ENCODE measurements around the gene HSD17B14. TPM values are rescaled to one million over a fixed set of nuclear protein-coding genes. Genes with fewer than 3 reads are reported as not detected.

The HSD17B14 gene
- total RNA-seq, 2 donors from 2014 or later: 43.0 to 81.0 TPM

DNA sequence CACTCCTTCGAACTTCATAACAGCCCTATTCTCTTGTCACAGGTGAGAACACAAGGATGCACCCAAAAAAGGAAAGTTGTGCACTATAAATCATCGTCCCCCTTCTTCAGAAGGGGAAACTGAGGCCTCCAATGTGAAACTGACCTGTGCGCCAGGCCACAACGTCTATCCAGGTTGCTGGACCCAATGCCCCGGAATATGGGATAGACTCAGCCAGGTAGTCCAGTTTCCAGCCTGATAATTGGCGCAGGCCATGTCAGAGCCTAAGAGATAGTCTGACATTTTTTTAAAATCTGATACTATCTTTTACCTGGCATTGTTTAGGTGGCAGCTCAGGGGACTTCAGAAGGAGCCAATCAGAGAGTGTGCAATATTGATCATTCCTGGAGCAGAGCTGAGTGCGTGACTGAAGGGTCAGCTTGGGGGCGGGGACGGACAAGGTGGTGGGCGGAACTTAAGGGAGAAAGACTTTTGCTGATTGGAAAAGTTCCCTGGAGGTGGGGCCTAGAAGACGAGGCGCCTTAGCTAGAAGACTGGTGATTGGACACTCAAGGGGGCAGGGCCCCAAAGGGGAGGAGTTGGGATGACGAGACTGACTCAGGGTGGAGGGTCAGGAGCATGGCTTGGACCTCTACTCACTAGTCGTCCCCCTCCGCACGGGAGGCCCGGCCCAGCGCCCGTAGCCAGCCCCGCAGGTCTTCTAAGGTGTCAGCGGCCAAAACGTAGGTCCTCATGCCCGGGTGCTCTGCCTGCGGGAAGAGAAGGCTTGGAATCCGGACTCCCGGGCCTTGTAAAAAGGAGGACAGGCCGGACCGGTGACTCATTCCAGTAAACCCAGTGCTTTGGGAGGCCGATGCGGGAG is 23.7 kb upstream of the HSD17B14 start:
- no peak overlapping the region for H3K4me3 Mint-ChIP-seq
- H3K27me3 Mint-ChIP-seq (ENCODE audit: insufficient read depth): no peaks in the 10 kb centered on the region
- peaks cover 5% of the 10 kb centered on the region for H3K4me1 Mint-ChIP-seq
- Histone ChIP-seq H3K27ac (ENCODE audit: low read depth, low read length) (no peak overlapping the region), H3K4me3 (ENCODE audit: low read length) (no peak overlapping the region), H3K9me3 (ENCODE audit: control insufficient read depth, low read length) (no peaks in the 10 kb centered on the region), H3K27me3 (ENCODE audit: control insufficient read depth, insufficient read depth, low read length, poor library complexity, severe bottlenecking) (no peaks in the 10 kb centered on the region), H3K4me1 (ENCODE audit: control insufficient read depth, insufficient read depth, low read length) (peaks cover 7% of the 10 kb centered on the region), H3K9ac (ENCODE audit: extremely low read depth, low read length, poor library complexity, severe bottlenecking) (no peak overlapping the region), H3K36me3 (ENCODE audit: control insufficient read depth, insufficient read depth, low read length) (no peaks in the 10 kb centered on the region)
- H3K27ac Mint-ChIP-seq: no peak overlapping the region
- TF ChIP-seq, protein P1, sequence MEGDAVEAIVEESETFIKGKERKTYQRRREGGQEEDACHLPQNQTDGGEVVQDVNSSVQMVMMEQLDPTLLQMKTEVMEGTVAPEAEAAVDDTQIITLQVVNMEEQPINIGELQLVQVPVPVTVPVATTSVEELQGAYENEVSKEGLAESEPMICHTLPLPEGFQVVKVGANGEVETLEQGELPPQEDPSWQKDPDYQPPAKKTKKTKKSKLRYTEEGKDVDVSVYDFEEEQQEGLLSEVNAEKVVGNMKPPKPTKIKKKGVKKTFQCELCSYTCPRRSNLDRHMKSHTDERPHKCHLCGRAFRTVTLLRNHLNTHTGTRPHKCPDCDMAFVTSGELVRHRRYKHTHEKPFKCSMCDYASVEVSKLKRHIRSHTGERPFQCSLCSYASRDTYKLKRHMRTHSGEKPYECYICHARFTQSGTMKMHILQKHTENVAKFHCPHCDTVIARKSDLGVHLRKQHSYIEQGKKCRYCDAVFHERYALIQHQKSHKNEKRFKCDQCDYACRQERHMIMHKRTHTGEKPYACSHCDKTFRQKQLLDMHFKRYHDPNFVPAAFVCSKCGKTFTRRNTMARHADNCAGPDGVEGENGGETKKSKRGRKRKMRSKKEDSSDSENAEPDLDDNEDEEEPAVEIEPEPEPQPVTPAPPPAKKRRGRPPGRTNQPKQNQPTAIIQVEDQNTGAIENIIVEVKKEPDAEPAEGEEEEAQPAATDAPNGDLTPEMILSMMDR (conservative IDR thresholded peaks at IDR 0.05): no peak
- 93 to 95% methylated on average over 27 to 30 of the region's 30 CpGs for WGBS, 2 experiments (ENCODE audit: insufficient coverage in 1 of 2, insufficient read length in 1 of 2)
- peaks cover 3% of the 10 kb centered on the region for H3K36me3 Mint-ChIP-seq (ENCODE audit: low read depth)
- peak; percentile 84 for DNase-seq
- no peaks in the 10 kb centered on the region for H3K9me3 Mint-ChIP-seq

DNA sequence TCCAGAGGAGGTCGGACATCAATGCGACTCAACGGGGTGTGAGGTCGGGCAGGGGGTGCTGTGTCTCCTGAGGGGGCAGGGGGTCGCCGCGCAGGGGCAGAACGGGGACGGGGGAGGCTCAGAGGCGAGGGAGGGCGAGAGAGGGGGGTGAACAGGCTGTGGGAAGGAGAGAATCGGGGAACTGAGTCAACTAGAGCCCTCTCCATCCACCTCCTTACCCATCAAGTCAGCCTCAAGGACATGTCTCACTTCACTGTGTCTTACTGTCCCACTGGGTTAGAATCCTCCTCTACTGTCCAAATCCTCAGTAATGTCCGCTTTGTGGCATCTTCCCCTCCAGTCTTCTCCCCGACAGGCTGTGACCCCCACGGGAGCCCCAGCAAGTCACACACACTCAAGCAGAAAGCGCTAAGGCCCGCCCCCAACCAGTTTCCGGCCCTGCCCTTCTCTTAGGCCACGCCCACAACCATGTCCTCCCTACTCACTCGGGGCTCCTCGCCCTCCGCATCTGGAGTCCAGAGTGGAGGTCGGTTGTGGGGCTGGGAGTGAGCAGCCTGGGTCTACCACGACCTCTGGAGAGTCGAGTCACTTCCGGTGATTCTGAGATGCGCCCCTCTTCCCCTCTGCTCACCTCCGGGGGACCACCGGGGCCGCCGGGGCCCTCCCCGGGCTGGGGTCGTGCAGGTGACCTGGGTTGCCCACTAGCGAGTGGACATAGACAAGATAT is 22.9 kb upstream of the HSD17B14 start:
- peak overlapping the region; percentile 39 for H3K27ac Mint-ChIP-seq
- no peaks in the 10 kb centered on the region for H3K36me3 ChIP-seq (ENCODE audit: control insufficient read depth, insufficient read depth, low read length)
- H3K4me1 ChIP-seq (ENCODE audit: control insufficient read depth, insufficient read depth, low read length): peaks cover 7% of the 10 kb centered on the region
- TF ChIP-seq, protein P1 (conservative IDR thresholded peaks at IDR 0.05): no peak
- H3K9me3 ChIP-seq (ENCODE audit: control insufficient read depth, low read length): no peaks in the 10 kb centered on the region
- H3K9me3 Mint-ChIP-seq: no peaks in the 10 kb centered on the region
- H3K36me3 Mint-ChIP-seq (ENCODE audit: low read depth): peaks cover 3% of the 10 kb centered on the region
- H3K27me3 ChIP-seq (ENCODE audit: control insufficient read depth, insufficient read depth, low read length, poor library complexity, severe bottlenecking): no peaks in the 10 kb centered on the region
- 93% methylated on average over 17 to 31 of the region's 34 CpGs for WGBS, 2 experiments (ENCODE audit: insufficient coverage in 1 of 2, insufficient read length in 1 of 2)
- no peaks in the 10 kb centered on the region for H3K27me3 Mint-ChIP-seq (ENCODE audit: insufficient read depth)
- no peak overlapping the region for H3K9ac ChIP-seq (ENCODE audit: extremely low read depth, low read length, poor library complexity, severe bottlenecking)
- peaks cover 5% of the 10 kb centered on the region for H3K4me1 Mint-ChIP-seq
- no peak overlapping the region for H3K27ac ChIP-seq (ENCODE audit: low read depth, low read length)
- H3K4me3 Mint-ChIP-seq: no peak overlapping the region
- DNase-seq: peak; percentile 68
- no peak overlapping the region for H3K4me3 ChIP-seq (ENCODE audit: low read length)

DNA sequence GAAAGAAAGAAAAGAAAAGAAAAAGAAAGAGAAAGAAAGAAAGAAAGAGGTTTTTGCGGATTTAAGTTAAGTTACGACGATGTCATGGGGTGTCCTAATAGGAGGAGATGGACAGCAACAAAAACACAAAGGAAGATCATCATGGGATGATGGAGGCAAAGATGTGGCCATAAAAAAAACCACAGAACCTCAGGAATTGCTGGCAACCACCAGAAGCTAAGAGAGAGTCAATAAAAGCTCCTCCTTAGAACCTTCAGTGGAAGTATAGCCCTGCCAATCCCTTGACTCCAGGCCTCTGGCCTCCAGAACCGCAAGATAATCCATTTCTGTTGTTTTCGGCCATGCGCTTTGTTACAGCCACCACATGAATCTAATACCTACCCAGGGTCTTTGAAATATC is 20.6 kb upstream of the HSD17B14 start:
- DNase-seq: no peak
- Histone ChIP-seq H3K9me3 (ENCODE audit: control insufficient read depth, low read length) (no peaks in the 10 kb centered on the region), H3K36me3 (ENCODE audit: control insufficient read depth, insufficient read depth, low read length) (no peaks in the 10 kb centered on the region), H3K4me3 (ENCODE audit: low read length) (no peak overlapping the region), H3K4me1 (ENCODE audit: control insufficient read depth, insufficient read depth, low read length) (peaks cover 7% of the 10 kb centered on the region), H3K27me3 (ENCODE audit: control insufficient read depth, insufficient read depth, low read length, poor library complexity, severe bottlenecking) (no peaks in the 10 kb centered on the region), H3K27ac (ENCODE audit: low read depth, low read length) (no peak overlapping the region), H3K9ac (ENCODE audit: extremely low read depth, low read length, poor library complexity, severe bottlenecking) (no peak overlapping the region)
- H3K4me3 Mint-ChIP-seq: no peak overlapping the region
- H3K27me3 Mint-ChIP-seq (ENCODE audit: insufficient read depth): no peaks in the 10 kb centered on the region
- peaks cover 5% of the 10 kb centered on the region for H3K4me1 Mint-ChIP-seq
- H3K9me3 Mint-ChIP-seq: no peaks in the 10 kb centered on the region
- H3K27ac Mint-ChIP-seq: no peak overlapping the region
- WGBS, 2 experiments (ENCODE audit: insufficient coverage in 1 of 2, insufficient read length in 1 of 2): 95 to 97% methylated on average over 6 of the region's 6 CpGs
- TF ChIP-seq, protein P1 (conservative IDR thresholded peaks at IDR 0.05): no peak
- peaks cover 3% of the 10 kb centered on the region for H3K36me3 Mint-ChIP-seq (ENCODE audit: low read depth)
